Activated CD8-positive, alpha-beta memory T cell treated with anti-CD3 and anti-CD28 coated beads, Interleukin-2, amount 50 U/mL, for 4 hours (primary cell): ENCODE measurements around the gene SCN4B.

Source experiments
- DNase-seq: peaks from one replicate; pipeline ENCODE4 v3.0.0-alpha.2; 2020

SCN4B gene

DNA sequence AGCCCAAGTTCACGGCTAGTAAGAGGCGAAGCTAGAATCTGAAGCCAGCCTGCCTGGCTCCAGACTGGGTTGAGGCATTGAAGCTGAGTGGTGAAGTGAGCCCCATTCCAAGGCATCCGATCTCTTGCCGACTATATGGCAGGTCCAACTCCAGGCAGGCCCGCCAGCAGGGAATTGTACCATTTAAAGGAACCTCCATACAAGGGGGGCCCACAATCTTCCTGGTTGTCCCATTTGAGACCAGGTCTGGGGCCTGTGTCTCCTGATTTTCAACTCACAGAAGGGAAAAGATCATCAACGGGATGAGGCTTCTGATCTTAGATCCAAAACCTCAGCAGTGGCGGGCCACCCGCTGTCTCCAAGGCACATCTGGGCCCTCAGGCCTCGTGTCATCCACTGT lies 19.7 kb upstream of the SCN4B start:
- DNase-seq: no peak

DNA sequence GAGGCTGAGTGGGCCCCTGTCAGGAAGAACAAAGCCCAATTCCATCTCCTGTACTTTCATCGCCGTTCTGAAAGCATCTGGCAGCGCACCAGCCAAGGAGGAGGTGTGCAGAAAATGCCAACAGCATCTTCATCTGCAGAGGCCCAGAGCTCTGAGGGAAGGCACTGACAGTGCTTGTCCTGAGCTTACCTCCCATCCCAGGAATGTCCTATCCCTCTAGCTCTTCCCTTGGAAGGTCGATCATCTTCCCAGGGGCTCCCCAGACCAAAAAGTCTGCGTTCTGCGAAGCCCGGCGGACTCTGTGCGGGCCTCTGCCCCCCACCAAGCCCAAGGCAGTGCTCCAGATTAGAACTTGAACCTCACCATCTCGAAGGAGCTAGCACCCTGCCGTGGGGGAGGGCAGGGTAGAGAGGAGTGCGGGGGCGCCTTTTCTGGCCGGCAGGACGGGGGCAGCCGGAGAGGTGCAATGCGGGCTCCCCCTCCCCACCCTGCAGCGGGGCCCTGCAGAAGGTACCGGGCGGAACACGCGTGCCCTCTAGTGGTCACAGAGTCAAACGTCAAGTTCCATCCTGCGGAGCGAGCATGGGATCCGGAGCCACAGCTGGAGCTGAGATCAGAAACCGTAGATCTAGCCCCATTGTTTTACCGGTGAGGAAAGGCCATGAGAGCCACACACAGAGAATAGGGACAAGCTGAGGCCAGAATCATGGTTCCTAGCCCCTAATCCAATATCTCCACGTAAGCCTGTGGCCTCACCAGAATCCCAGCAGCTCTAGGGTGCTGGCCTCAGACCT lies 18.8 kb upstream of the SCN4B start:
- DNase-seq: peak; percentile 69

DNA sequence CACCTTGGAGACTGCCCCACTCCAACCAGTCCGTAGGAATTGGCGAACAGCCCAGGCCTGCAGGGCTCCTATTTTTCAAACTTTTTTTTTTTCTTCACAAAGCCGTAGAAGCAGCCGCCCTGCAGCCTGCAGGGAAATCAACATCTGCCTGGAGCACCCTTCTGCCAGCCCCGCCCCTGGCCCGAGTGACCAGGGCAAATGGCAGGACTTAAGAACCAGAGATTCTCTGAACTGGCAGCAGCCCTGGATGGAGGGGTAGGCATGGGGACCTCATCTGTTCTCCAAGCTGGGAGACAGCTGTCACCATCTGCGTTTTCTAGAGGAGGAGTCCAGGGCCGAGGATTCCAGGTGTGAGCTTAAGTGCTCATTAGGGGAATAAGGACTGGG lies 18.3 kb upstream of the SCN4B start:
- no peak for DNase-seq

DNA sequence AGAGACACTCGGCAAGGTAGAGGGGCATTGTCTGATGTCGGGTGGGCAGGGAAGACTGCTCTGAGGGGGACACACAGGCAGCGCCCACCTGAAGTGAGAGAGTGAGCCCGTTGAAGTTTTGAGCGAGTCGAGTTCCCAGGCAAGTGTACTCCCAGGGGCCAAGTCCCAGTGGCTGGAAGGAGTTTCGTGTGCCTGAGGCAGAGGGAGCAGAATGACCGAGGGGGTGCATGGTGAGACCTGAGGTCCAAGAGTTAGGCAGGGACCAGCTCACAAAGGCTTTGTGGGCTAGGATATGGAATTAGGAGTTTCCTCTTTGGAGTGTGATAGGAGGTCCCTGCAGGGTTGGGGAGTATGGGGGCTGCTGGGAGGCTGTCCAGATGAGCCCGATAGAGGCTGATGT lies 17.6 kb upstream of the SCN4B start:
- DNase-seq: no peak

DNA sequence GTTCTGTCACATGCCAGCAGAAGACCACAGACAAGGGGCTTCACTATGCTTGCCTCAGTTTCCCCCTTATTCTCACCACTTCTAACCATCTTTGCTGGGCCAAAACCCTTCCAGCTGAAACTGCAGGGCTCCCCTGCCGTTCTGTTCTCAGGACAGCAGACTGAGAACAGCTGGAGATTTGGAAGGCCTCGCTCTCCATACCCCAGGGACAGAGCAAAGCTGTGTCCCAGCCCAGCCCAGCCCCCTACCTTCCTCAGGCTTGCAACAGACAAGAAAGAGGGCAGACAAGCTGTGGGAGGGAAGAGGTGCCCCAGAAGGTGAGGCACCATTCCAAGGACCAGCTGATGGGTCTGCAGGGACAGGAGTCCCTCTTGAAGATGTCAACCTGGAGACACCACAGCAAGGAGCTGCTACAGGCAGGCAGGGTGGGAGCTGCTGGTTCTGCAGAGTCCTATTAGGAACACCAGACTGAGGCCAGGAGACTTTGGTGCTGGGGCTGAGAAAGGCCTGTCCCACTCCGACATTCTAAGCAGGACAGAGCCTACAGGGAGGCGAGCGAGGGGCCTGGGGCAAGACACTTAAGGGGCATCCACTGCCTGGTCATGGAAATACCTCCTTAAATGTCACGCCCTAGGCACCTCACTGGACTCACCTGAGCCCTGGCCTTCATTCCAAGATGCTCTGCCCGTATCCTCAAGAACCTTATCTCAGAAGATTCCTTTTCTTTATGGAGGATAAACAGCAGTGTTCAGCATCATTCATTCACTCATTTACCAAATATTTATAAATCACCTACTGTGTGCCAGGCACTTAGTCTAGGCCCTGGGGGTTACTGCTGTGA lies 16.9 kb upstream of the SCN4B start:
- no peak for DNase-seq

DNA sequence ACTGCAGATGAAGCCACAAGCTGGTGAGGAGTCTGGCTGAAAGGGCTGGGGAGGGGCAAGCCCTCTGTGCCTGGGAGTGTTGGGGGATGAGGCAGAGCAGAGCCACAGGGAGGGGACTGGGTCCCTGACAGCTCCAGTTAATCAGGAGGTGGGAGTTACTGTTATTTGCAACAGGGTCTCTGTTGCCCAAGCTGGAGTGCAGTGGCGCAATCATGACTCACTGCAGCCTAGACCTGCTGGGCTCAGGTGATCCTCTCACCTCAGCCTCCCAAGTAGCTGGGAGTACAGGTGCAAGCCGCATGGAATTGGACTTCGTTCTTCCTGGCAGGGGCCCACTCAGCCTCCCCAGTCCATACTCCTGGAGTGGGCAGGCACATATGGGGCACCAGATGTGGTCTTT lies 16.1 kb upstream of the SCN4B start:
- no peak for DNase-seq

DNA sequence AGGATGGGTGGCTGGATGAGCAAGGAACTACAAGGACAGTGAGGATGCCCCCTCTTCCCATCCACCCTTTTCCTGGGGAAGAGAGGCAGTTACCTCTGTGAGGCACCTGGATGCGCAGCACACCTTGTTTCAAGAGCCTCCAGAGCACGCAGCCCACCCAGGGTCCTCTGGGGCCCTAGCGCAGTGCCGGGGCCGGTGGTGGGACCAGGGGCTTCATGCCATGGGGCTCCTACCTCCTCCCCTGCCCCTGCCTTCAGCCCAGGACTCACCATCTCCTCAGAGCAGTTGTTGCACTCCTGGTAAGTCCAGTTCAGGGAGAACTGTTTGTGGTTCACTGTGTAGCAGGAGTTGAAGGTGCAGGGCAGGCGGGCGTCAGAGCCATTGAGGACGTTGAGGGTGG lies 15.7 kb upstream of the SCN4B start:
- DNase-seq: no peak

DNA sequence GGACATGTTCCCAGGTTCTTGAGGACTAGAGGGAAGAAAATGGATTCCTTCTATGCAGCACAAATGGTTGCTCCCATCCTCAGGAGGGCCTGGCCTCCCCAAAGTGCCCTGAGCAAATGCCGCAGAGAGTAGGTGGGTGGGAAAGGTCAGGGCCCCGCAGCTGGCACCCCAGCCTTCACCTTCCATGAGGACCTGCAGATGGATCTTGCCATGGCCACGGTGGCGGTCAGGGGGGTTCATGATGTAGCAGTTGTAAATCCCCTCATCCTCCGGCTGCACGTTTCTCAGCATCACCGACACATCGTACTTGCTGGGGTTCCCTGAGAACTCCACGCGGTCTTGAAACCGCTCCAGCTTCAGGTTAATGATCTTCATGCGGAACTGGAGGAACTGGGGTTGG lies 15.3 kb upstream of the SCN4B start:
- no peak for DNase-seq

DNA sequence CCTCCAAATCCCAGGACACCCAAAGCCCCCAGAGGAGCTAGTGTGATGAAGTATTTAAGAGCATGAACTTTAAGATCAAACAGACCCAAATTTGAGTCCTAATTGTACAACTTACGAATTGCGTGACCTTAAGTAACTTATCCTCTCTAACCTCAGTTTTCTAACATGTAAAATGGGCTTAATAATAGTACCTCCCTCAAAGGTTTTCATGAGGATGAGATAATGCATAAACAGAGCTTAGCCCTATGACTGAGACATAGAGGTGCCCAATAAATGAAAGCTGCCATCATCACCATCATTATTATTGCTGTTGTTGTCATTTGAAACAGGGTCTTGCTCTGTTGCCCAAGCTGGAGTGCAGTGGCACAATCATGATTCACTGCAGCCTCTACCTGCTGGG lies 14.6 kb upstream of the SCN4B start:
- DNase-seq: no peak

DNA sequence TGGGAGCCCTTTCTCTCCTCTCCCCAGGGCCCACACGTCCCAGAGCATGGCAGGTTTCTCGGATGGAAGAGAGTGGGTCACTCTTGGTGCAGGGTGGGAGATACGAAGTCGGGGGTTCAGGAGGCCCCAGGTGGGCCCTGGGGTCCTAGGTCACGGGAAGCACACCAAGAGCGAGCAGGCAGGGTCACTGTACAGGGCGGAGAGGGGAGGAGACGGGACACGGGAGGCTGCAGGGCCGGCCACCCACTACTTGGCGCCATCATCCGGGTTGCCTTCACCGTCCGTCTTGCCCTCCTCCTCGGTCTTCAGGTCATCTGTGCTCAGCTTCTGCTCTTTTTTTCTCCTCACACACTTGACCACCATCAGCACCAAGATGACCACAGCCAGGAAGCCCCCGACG lies 14.0 kb upstream of the SCN4B start:
- DNase-seq: no peak

DNA sequence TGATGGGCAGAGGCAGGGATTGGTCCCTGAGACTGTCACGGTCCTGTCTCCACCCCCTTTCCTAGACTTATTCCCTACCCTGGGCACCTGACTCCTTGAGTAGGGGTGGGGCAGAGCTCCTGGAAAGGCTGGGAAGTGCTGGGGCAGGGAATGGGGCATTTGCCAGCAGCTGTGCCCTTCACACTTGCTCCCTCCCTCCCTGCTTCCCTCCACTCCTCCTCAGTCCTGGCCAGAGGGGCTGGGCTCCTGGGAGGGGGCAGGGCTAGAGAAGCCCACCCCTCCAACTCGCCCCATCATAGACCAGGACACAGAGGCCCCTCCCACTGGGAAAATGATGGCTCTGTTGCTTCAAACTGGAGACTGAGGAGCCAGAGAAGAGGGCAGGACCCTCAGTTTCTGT lies 12.3 kb upstream of the SCN4B start:
- DNase-seq: no peak

DNA sequence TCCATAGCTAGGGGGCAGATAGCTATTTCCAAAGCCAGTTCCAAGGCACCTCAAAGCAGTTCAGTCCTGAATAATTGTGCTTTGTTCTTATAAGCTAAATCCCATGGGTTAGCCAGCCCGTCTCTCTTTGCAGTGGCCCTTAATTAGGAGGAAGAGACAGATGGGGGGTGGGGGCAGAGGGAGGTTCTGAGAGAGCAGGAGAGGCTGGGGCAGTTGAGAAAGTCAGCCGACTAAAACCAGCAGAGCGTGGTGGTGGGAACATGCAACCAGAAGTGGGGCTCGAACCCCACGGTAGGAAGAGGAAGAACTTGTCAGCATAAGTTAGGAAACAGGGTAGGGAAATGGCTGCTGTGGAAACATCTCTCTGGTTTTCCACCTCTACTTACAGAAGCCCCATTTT lies 10.9 kb upstream of the SCN4B start:
- DNase-seq: no peak

DNA sequence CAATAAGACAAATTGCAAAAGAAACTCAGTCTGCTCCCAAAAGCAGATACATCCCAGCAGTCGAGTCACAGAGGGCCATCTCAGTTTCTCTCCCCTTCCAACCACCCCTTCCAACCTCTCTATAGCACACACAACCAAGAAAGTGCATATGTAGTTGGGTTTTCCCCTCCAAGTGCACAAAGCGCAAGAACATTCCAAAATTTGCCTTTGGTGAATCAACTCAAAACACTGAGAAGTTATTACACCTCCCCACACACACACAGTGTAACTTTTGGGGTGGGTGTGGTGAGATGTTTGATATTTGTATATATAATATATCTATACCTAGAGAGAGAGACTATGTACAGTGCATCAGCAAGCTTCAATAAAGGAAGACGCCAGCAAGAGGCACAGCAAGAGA lies 10.2 kb upstream of the SCN4B start:
- DNase-seq: no peak

DNA sequence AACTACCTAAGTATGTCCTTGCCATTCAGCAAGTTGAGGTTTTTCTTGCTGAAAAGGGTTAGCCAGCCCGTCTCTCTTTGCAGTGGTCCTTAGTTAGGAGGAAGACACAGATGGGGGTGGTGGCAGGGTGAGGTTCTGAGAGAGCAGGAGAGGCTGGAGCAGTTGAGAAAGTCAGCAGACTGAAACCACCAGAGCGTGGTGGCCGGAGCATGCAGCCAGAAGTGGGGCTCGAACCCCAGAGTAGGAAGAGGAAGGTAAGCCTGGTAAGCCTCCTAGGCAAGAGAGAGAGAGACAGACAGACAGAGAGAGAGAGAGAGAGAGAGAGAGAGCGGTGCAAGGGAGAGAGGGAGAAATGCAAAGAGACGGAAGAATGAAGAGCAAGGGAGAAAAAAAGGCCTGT lies 9.2 kb upstream of the SCN4B start:
- no peak for DNase-seq

DNA sequence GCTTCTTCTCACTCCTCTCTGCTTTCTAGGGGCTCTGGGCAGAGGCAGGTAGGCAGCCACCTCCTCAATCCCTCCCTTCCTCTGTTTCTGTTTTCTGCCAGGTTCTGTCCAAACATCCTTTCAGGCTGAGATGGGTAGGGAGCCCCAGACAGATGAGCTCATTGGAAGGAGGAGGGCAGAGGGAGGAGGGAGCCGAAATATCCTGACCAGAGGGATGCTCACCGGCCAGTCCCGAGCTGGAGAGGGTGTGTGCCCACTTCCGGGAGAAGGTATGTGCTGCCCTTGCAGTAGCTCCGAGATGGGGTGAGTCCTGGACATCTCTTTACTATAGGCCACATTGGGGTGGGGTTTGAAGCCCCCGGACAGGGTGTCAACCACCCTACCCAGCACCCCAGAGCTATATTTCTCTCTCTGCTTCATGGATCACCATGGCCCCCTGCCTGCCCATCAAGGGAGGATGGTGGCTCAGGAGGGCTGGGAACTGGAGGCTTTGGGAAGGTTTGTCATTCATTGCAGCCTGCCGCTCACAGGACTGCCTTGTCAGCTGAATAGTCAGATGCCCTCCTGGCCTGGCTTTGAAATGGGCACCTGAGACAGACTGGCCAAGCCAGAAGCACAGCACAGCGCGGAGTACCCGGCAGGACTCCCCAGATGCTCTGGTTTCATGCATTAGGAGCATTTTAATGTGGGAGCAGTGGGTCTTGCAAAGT lies 4.7 kb upstream of the SCN4B start:
- DNase-seq: no peak

DNA sequence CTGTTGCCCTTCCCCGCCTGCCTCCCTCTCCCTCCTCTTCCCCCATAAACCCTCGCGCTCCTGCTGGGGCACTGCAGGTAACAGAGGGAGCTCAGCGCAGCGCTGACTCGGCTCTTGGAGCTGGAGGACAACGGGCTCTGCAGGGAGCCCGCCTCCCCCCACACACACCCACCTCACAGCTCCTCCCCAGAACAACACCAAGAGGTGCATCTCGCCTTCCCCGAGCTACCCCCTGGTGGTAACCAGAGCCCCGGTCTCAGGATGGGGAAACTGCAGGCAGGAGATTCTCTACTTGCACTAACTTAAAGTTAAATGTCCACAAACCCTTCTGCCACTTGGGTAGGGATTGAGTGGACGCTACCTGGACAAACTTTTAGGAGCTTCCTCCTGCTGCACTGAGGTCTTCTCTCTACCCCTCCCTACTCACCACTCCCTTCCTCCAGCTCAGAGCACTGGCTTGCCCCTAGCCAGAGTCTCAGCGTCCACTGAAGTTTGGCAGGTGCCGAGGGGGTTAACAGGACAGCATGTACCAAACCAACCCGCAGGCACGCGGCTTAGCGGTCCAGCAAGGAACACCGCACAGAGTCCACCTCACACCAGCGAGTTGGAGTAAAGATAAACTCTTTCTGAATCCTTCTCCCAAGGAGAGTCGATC lies 4.0 kb upstream of the SCN4B start:
- peak; percentile 30 for DNase-seq

DNA sequence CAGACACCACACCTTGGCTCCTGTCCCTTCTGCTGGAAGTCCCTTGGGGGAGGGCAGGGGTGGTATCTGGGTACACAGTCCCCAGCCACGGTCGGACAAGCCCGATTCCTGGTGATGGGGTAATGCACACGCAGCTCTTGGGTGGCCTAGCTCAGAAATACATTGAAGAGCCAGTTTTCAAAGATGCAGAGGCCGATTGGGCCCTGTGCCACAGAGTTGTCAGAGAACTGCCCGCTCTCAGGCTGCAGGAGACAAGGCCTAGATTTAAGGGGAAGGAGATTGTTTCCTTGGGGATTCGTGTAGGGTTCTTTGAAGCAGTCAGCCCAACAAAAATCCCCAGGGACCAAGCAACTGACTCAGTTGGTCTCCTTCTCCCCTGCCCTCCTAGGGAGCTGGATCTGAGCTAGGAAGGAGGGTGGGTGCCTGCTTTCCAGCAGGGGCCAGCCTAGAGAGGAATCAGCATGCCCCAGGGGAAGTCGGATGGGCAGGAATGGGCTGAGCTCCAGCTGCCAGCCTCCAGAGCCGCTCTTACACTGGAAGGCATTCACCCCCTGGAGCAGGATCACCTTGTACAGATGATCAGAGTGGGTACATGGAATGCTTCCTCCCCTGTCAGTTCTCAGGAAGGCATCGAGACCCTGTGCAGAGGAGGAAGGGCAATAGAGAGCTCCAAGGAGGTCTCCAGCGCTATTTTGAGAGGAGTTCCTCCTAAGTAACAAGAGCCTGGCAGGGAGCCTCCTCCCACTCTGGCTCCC lies 3.3 kb upstream of the SCN4B start:
- no peak for DNase-seq

DNA sequence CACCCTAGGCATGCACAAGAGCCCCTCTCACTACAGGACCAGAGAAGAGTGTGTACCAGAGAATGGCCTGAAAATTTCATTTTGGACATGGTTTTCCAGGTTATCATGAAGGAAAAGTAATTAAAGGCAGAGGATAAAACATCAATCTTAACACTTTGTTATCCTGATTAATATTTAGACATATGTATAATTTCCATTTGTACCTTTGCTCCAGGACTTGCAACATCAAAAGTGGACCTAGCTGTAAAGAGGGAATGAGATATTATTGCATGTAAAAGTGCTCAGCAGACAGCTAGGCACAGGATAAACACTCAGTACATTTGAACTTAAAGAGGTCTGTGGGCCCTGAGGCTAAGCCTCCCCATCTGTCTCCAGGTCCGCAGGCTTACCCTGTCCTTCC lies 2.0 kb upstream of the SCN4B start:
- no peak for DNase-seq

DNA sequence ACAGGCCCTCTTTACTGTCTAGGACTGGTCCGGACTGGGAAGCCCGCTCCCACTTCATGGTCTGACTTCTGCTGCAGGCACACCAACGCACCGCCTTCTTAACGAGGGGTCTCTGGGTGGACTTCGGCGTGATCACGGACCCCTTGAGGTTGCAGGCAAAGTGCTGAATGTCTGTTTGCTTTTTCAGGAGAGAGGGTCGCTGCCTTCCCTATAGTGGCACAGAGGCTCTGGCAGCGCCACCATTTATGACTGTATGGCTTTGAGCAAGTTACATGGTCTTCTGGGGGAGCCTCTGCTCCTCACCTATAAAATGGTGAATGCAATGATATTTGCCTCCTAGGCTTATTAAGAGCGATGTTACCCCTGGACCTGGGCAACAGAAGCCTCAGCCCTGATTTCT lies 1.4 kb upstream of the SCN4B start:
- no peak for DNase-seq

DNA sequence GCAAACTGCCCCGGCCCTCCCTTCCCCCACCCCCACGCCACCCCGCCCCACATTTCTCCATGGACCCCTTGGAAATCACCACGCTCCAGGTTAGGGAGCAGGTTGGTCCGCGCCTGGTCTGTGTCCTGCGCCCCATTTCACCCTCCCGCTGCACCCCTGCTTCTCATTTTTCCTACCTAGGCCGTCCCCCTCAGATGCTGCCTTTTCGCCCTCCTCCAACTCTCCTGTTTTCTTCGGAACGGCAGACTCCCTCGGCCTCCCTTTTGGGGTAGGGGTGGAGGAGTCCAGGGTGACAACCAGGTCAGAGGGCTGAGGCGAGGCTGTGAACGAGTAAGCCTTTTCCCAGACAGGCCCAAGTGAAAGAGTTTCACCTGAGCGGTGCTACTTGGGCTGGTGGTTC lies 893 bp upstream of the SCN4B start:
- DNase-seq: no peak

DNA sequence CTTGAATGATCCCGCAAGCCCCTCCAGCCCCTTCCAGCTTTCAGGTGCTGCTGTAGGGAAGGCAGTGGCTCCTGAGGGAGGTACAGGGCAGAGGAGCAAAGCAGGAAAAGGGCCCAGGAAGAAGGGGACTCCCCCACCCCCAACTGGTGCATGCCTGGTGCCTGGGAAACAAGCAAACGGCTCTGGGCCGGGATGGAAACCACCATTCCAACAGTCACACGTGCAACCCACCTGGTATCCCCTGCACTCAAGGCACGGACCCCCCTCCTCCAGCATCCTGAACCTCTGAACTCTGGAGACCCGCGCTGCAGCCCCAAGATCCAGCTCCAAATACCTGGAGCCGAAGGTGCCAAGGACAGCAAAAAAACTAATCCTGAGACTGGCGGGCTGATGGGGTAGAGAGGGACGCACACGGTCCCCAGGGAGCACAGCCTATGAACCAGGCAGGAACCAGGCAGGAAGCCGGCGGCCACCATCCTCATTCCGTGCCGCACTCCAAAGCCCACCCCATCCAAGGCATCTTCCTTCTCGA lies 537 bp downstream of the SCN4B start:
- no peak for DNase-seq

DNA sequence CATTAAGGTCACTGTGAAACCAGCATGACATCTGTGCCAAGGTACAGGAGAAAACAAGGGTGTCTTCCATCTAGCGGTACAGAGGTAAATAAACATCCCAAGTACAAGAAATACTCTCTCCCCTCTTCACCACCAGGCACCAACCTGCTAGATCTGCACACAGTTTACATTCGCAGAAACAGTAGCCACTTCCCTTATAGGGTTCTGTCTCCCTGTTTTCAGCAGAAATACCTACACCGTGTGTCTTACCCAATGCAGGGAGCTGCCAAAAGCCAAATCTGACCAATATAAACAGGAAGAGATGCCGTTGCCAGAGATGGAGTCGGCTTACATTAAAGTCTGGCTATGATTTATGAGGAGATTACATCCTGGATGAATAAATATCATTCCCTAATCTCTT lies 1.2 kb downstream of the SCN4B start:
- no peak for DNase-seq
